GM19193 (cell line): Measurements from ENCODE around the gene RCAN2.

Experiments
- POLR2A ChIP-seq: IDR thresholded peaks from 4 replicates; pipeline ENCODE4 v1.6.1; 2011; ENCODE audit not compliant: insufficient read depth, insufficient read length; ENCODE audit errors: extremely low read depth

The RCAN2 gene

DNA sequence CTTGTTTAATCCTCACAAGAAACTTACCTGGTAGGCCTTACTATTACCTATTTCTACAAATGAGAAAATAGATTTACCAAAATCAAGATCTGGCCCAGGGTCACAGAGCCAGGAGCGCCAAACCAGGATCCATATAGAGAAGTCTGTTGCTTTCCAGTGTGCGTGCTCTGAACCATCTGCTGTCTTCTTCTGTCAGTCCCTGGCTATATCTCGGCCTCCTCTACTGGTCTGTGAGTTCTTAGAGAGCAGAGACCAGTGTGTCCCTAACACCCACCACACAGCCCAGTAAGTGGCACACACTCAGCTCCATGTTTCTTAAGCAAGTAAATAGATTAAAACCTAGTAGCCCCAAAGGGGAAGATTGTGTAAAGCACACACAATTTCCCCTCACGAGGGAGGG, 301.5 kb downstream of the RCAN2 start:
- no peak for TF ChIP-seq POLR2A

- no peak for TF ChIP-seq POLR2A
Observed at GRCh38 chr6:46186583-46186982, 304.7 kb downstream of the RCAN2 start.

DNA sequence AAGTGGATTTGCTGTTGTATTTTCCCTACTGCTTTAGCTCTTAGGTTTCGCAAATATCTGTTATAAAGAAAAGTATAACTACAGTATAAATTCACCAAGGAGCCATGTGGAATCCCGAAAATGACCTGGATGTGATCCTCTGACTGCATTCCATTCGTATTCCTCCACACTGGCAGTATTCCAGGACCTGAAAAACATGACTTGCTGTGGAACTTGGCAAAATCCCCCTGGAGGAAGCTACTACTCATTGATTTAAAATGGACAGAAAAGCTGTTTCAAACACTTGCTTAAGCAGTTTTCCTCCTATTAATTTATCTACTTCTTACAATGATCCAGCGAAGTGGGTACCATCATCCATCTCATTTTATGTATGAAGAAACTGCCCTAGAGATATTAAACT, 307.1 kb downstream of the RCAN2 start:
- no peak for TF ChIP-seq POLR2A

- TF ChIP-seq POLR2A = no peak
Observed at GRCh38 chr6:46175976-46176375, 315.3 kb downstream of the RCAN2 start.

GRCh38 chr6:46175446-46175845, 315.8 kb downstream of the RCAN2 start:
- no peak for TF ChIP-seq POLR2A

DNA sequence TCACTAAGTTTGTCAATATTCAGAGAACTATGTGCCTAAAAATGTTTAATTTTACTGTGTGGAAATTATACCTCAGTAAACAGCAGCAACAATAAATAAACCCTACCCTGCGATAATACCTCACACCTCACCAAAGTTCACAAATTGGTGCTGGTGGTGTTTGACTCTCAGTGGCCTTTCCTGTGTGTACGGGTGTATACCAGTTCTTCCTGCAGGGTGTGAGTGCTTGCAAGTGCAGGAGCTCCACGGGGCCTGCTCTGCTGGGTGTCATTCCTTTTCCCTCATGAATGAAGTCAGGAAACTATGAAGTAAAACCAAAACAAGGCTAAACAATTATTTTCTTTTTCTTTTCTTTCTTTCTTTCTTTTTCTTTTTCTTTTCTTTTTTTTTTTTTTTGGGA, 316.3 kb downstream of the RCAN2 start:
- TF ChIP-seq POLR2A = no peak

- TF ChIP-seq POLR2A = no peak
Observed at GRCh38 chr6:46172176-46172575, 319.1 kb downstream of the RCAN2 start.
